Upper lobe of left lung (tissue), 6 donors: ENCODE measurements around the gene MMP24. TPM values are rescaled to one million over a fixed set of nuclear protein-coding genes. Genes with fewer than 3 reads are reported as not detected.
"Not testable (repeated sequence)": the region's sequence is repeated elsewhere in the genome, so short reads cannot be mapped to it uniquely, and the experiment has no call there.

Experiments
- ATAC-seq, 2 donors: fragments of 200-7000 bp; cut with Tn5 transposase; one replicate each; pipeline ENCODE4 v1.9.1; 2022; ENCODE audit warnings: mild to moderate bottlenecking in 2 of 2, moderate library complexity in 2 of 2; ENCODE audit not compliant: low FRiP score in 2 of 2
- DNase-seq, 2 donors: peaks; one replicate each; pipeline ENCODE4 v3.0.0-alpha.2; 2019 to 2020
- H3K27ac ChIP-seq, 4 donors: fragments of 200-600 bp; sonication (generic); one replicate each; pipeline ENCODE4 v1.5.1; 2016 to 2019
- H3K27me3 ChIP-seq, 4 donors: fragments of 200-600 bp; sonication (generic); one replicate each; pipeline ENCODE4 v1.5.1; 2017 to 2019
- H3K36me3 ChIP-seq, 4 donors: fragments of 200-600 bp; sonication (generic); one replicate each; pipeline ENCODE4 v1.5.1; 2016 to 2019
- H3K4me1 ChIP-seq, 4 donors: fragments of 200-600 bp; sonication (generic); one replicate each; pipeline ENCODE4 v1.5.1; 2018 to 2019
- H3K4me3 ChIP-seq, 4 donors: fragments of 200-600 bp; sonication (generic); one replicate each; pipeline ENCODE4 v1.5.1; 2017 to 2019; ENCODE audit warnings: mild to moderate bottlenecking in 2 of 4, moderate library complexity in 1 of 4
- H3K9me3 ChIP-seq, 4 donors: fragments of 200-600 bp; sonication (generic); one replicate each; pipeline ENCODE4 v1.5.1; 2018 to 2019
- EP300 ChIP-seq, 4 donors: sonication (generic); formaldehyde crosslinking; IDR thresholded peaks; one replicate each; pipeline ENCODE4 v1.5.1; 2017; ENCODE audit warnings: antibody characterized with exemption in 4 of 4, control low read depth in 2 of 4
- POLR2A ChIP-seq, 4 donors: fragments of 450-650 bp; IDR thresholded peaks; one replicate each; pipeline ENCODE4 v1.5.1; 2016 to 2017; ENCODE audit warnings: antibody characterized with exemption in 4 of 4, mild to moderate bottlenecking in 2 of 4
- POLR2AphosphoS5 ChIP-seq, 2 donors: sonication (generic); formaldehyde crosslinking; IDR thresholded peaks; one replicate each; pipeline ENCODE4 v1.5.1; 2017; ENCODE audit warnings: antibody characterized with exemption in 2 of 2
- WGBS, 2 donors: methylation state at CpG; one replicate each; pipeline ENCODE4 v1.1.5; 2017 to 2018; 5-methylcytosine and 5-hydroxymethylcytosine counted together
- total RNA-seq, 6 donors: library from RNA; depleted of rRNA in 4 of 6; stranded (reverse); fragments of >200 nt in 4 of 6; gene quantifications; one replicate each; pipeline versions ENCODE4 v1.1.0 to v1.2.1, GENCODE V29; 2016 to 2021
- TF ChIP-seq, protein P1 (sequence below), 6 experiments: fragments of 450-650 bp in 4 of 6; fragments of 200-600 bp in 2 of 6; sonication (generic) in 2 of 6; IDR thresholded peaks; one replicate each; pipeline ENCODE4 v1.5.1; 2016 to 2019; ENCODE audit warnings: antibody characterized with exemption in 6 of 6
- donor health status: DM: no; HTN: no; CAD: no; lungs with moderate emphysema.
- donor health status: DM: no; HTN: yes; CAD: no; lungs with severe emphysema.

MMP24 gene
- total RNA-seq, 6 donors from 2014 or later, result 7.3 to 25.4 (median 15.6) TPM

DNA sequence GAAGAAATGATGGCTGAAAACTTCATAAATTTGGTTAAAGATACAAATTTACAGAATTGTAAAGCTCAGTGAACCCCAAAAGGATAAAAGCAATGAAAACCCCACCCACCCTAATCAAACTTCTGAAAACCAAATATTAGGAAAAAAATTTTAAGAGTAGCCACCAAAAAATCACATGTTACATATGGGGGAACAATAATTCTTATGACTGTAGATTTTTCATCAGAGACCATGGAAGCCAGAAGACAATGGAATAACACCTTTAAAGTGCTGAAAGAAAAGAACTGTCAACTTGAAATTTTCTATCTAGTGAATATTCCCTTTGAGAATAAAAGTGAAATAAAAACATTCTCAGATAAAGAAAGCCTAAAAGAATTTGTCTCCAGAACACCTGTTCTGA is 30.2 kb upstream of the MMP24 start:
- Histone ChIP-seq H3K4me1 (peaks cover 0 to 14% (median 8%) of the 10 kb centered on the region in 4 donors), H3K36me3 (no peaks in the 10 kb centered on the region), H3K27ac (no peak overlapping the region), H3K9me3 (peaks cover 0 to 20% (median 12%) of the 10 kb centered on the region in 4 donors), H3K4me3 (no peak overlapping the region), H3K27me3 (no peaks in the 10 kb centered on the region)
- no peak for ATAC-seq
- DNase-seq, result no peak
- TF ChIP-seq EP300 (IDR thresholded peaks at IDR 0.05) (no peak), POLR2AphosphoS5 (IDR thresholded peaks at IDR 0.05) (no peak), POLR2A (IDR thresholded peaks at IDR 0.05) (no peak)
- TF ChIP-seq, protein P1, sequence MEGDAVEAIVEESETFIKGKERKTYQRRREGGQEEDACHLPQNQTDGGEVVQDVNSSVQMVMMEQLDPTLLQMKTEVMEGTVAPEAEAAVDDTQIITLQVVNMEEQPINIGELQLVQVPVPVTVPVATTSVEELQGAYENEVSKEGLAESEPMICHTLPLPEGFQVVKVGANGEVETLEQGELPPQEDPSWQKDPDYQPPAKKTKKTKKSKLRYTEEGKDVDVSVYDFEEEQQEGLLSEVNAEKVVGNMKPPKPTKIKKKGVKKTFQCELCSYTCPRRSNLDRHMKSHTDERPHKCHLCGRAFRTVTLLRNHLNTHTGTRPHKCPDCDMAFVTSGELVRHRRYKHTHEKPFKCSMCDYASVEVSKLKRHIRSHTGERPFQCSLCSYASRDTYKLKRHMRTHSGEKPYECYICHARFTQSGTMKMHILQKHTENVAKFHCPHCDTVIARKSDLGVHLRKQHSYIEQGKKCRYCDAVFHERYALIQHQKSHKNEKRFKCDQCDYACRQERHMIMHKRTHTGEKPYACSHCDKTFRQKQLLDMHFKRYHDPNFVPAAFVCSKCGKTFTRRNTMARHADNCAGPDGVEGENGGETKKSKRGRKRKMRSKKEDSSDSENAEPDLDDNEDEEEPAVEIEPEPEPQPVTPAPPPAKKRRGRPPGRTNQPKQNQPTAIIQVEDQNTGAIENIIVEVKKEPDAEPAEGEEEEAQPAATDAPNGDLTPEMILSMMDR (IDR thresholded peaks at IDR 0.05), result no peak

DNA sequence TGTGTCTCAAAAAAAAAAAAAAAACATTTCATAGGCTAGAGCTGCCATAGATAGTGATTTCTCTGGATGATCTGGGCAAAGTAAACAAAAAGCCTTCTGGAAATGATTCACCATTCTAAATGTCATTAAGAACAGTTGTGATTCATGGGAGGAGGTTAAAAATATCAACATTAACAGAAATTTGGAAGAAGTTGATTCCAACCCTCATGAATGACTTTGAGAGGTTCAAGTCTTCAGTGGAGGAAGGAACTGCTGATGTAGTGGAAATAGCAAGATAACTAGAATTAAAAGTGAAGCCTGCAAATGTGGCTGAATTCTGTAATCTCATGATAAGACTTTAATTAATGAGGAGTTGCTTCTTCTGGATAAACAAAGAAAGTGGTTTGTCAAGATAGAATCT is 26.8 kb upstream of the MMP24 start:
- no peaks in the 10 kb centered on the region for H3K36me3 ChIP-seq
- no peak overlapping the region for H3K27ac ChIP-seq

DNA sequence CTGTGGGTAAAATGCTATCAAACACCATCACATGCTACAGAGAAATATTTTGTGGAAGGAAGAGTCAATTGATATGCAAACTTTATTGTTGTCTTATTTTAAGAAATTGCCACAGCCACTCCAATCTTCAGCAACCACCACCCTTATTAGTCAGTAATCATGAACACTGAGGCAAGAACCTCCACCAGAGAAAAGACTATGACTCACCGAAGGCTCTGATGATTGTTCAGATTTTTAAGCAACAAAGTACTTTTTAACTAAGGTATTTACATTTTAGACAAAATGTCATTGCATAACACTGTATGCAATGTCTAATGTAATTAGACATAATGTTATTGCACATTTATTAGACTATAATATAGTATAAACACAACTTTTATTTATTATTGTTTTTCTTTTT is 26.2 kb upstream of the MMP24 start:
- ATAC-seq, result peak in 1 of 2 donors; percentile 53
- no peak for TF ChIP-seq POLR2A (IDR thresholded peaks at IDR 0.05)
- no peak for TF ChIP-seq EP300 (IDR thresholded peaks at IDR 0.05)
- TF ChIP-seq, protein P1 (IDR thresholded peaks at IDR 0.05), result no peak
- no peak for TF ChIP-seq POLR2AphosphoS5 (IDR thresholded peaks at IDR 0.05)
- no peak for DNase-seq

More for the DNA sequence above, 26.8 kb upstream of the MMP24 start:
- DNase-seq, result no peak
- Histone ChIP-seq H3K27me3 (no peaks in the 10 kb centered on the region), H3K4me1 (peaks cover 0 to 4% (median 0%) of the 10 kb centered on the region in 4 donors), H3K9me3 (peaks cover 0 to 22% (median 16%) of the 10 kb centered on the region in 4 donors), H3K4me3 (no peak overlapping the region)
- TF ChIP-seq, protein P1 (IDR thresholded peaks at IDR 0.05), result no peak
- TF ChIP-seq POLR2A (IDR thresholded peaks at IDR 0.05) (no peak), EP300 (IDR thresholded peaks at IDR 0.05) (no peak), POLR2AphosphoS5 (IDR thresholded peaks at IDR 0.05) (no peak)
- ATAC-seq, result no peak

DNA sequence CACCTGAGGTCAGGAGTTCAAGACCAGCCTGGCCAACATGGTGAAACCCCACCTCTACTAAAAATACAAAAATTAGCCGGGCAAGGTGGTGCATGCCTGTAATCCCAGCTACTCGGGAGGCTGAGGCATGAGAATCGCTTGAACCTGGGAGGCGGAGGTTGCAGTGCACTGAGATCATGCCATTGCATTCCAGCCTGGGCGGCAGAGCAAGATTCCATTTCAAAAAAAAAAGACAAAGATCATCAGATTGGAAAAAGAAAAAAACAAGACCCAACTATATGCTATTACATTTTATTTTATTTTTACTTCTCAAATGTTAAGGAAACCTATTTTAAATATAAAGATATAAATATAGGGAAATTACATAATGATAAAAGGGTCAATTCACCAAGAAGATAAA is 25.0 kb upstream of the MMP24 start:
- H3K4me3 ChIP-seq, H3K36me3 ChIP-seq, H3K27ac ChIP-seq, H3K27me3 ChIP-seq, H3K4me1 ChIP-seq, DNase-seq, ATAC-seq: not testable (repeated sequence)
- peaks cover 0 to 18% (median 13%) of the 10 kb centered on the region in 4 donors for H3K9me3 ChIP-seq
- WGBS, 2 donors, result 91 to 92% methylated on average over 5 of the region's 5 CpGs

More for the DNA sequence above, 26.2 kb upstream of the MMP24 start:
- Histone ChIP-seq H3K36me3 (no peaks in the 10 kb centered on the region), H3K4me3 (no peak overlapping the region), H3K4me1 (peaks cover 0 to 4% (median 0%) of the 10 kb centered on the region in 4 donors), H3K9me3 (peaks cover 0 to 22% (median 16%) of the 10 kb centered on the region in 4 donors), H3K27me3 (no peaks in the 10 kb centered on the region), H3K27ac (peak overlapping the region in 1 of 4 donors; percentile 5)
- 66 to 71% methylated on average over 1 of the region's 1 CpG for WGBS, 2 donors

DNA sequence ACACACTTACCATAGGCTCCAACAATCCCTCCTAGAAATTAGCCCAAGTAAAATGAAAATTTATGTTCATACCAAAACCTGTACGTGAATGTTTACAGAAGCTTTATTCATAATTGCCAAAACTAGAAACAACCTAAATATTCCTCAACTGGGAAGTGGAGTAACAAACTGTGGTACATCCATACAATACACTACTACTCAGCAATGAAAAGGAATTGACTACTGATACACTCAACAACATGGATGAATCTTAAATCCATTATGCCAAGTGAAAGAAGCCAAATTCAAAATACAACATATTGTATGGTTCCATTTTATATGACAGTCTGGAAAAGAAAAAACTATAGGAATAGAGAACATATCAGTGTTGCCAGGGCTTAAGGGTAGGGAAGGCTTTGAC is 19.7 kb upstream of the MMP24 start:
- Histone ChIP-seq H3K9me3 (peaks cover 0 to 9% (median 0%) of the 10 kb centered on the region in 4 donors), H3K4me3 (no peak overlapping the region), H3K27me3 (no peaks in the 10 kb centered on the region), H3K36me3 (no peaks in the 10 kb centered on the region), H3K4me1 (peaks cover 6 to 16% (median 12%) of the 10 kb centered on the region in 4 donors), H3K27ac (no peak overlapping the region)
- no peak for ATAC-seq
- DNase-seq, result no peak
- TF ChIP-seq EP300 (IDR thresholded peaks at IDR 0.05), result no peak
- TF ChIP-seq, protein P1 (IDR thresholded peaks at IDR 0.05), result no peak
- no peak for TF ChIP-seq POLR2A (IDR thresholded peaks at IDR 0.05)
- no peak for TF ChIP-seq POLR2AphosphoS5 (IDR thresholded peaks at IDR 0.05)
- 83 to 88% methylated on average over 1 of the region's 1 CpG for WGBS, 2 donors
